Natural killer cell (primary cell): Measurements from ENCODE around the gene EHMT1. TPM values are rescaled to one million over a fixed set of nuclear protein-coding genes. Genes with fewer than 3 reads are reported as not detected.

Experiments used
- ATAC-seq, 3 donors: fragments of 150-1000 bp in 2 of 3; fragments of 200-7000 bp in 1 of 3; cut with Tn5 transposase; 1 replicate in 1 of 3; 2 replicates in 2 of 3; pipeline ENCODE4 v1.10.0; 2021; ENCODE audit warnings: mild to moderate bottlenecking in 2 of 3, moderate library complexity in 2 of 3
- DNase-seq, 2 donors: peaks; one replicate each; pipeline versions ENCODE4 v3.0.0 to v3.0.0-alpha.2; 2013 to 2021; ENCODE audit warnings: mixed read lengths in 1 of 2
- H3K27ac ChIP-seq: one replicate; pipeline ENCODE4 v1.5.1; 2013; ENCODE audit warnings: mild to moderate bottlenecking, low read length
- H3K27me3 ChIP-seq: one replicate; pipeline ENCODE4 v1.6.1; 2013; ENCODE audit warnings: low read length; ENCODE audit not compliant: control insufficient read depth, insufficient read depth
- H3K36me3 ChIP-seq: one replicate; pipeline ENCODE4 v1.6.1; 2013; ENCODE audit warnings: low read length; ENCODE audit not compliant: control insufficient read depth, insufficient read depth
- H3K4me1 ChIP-seq: one replicate; pipeline ENCODE4 v1.6.1; 2013; ENCODE audit warnings: low read length; ENCODE audit not compliant: control insufficient read depth, insufficient read depth
- H3K4me3 ChIP-seq: one replicate; pipeline ENCODE4 v1.5.1; 2013; ENCODE audit warnings: low read length
- H3K9me3 ChIP-seq: one replicate; pipeline ENCODE4 v1.6.1; 2013; ENCODE audit warnings: low read length; ENCODE audit not compliant: control insufficient read depth, insufficient read depth
- H3K27ac Mint-ChIP-seq, 2 donors: one replicate each; pipeline ENCODE4 v1.8.0; 2022; ENCODE audit warnings: mild to moderate bottlenecking in 2 of 2, mixed read lengths in 2 of 2, moderate library complexity in 1 of 2
- H3K27me3 Mint-ChIP-seq, 2 donors: one replicate each; pipeline ENCODE4 v1.8.0; 2022; ENCODE audit warnings: low read depth in 2 of 2, mixed read lengths in 2 of 2
- H3K36me3 Mint-ChIP-seq: one replicate; pipeline ENCODE4 v1.8.0; 2022; ENCODE audit warnings: mixed read lengths
- H3K4me1 Mint-ChIP-seq, 2 donors: one replicate each; pipeline ENCODE4 v1.8.0; 2022; ENCODE audit warnings: mixed read lengths in 2 of 2
- H3K4me3 Mint-ChIP-seq: one replicate; pipeline ENCODE4 v1.8.0; 2022; ENCODE audit warnings: mild to moderate bottlenecking, moderate library complexity, mixed read lengths
- H3K9me3 Mint-ChIP-seq, 2 donors: one replicate each; pipeline ENCODE4 v1.8.0; 2022; ENCODE audit warnings: mixed read lengths in 2 of 2
- WGBS: methylation state at CpG from one replicate; pipeline ENCODE4 v1.1.7; 2013; ENCODE audit warnings: missing lambda C conversion rate; ENCODE audit not compliant: insufficient coverage; 5-methylcytosine and 5-hydroxymethylcytosine counted together
- intact Hi-C: fragments of 100-400 bp; cut with micrococcal nuclease; formaldehyde crosslinking; loops from one replicate; pipeline ENCODE4 v1.14.2; 2022
- total RNA-seq, 4 donors: library from RNA; stranded (reverse); fragments of 120-200 nt in 1 of 4; gene quantifications; one replicate each; pipeline versions ENCODE4 v1.2.3 to v1.2.4, GENCODE V29; 2013 to 2022
- TF ChIP-seq, protein P1 (sequence below): fragments of 200-600 bp; IDR thresholded peaks from one replicate; pipeline ENCODE4 v1.8.0; 2022; ENCODE audit warnings: antibody characterized with exemption

Gene EHMT1
- 100 to 1,000 TPM; 173 to 200 (median 176) TPM for total RNA-seq
- 79.5 TPM for total RNA-seq (2013)

DNA sequence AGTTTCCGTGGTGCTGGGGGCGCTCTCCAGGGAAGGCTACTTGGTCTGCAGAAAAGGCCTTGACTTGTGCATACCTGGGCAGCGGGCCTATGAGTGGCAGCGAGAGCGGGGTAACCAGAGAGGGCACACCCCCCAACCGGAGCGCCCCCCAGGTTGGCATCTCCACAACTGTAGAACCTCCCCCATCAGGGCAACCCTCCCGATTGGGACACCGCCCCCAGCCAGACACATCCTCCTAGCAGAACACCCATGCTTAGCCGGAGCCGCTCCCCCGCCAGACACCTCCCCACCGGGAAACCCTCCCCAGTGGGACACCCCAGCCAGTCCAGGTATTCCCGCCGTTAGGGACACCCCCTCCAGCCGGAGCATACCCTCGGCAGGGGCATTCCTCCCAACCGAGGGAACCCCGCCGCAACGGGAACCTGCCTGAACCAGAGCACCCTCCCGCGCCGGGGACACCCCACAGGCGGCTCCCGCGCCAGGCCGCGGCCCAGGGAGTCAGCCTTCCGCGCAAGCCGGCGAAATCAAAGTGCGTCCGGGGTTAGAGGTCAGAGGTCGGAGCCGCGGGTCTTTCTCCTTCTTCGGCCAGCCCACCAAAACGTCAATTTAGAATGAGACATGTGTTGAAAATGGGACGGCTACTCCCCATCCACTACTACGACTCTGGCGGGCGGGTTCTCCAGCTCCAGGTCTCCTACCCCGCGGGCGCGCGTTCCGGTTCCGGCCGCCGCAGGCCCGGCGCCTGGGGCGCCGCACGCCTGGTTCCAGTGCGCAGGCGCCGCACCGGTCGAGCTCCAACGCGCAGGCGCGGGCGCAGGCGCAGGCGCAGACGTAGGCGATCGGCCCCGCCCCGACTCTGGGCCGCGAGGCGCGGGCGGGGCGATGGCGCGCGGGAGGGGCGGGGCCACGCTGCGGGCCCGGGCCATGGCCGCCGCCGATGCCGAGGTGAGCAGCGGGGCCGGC is at the start of gene EHMT1:
Gene EHMT1, plus strand, starts transcription at position 901 of the 963 bp plus-strand sequence. Its CDS starts 24 bp downstream, at position 925.
- TF ChIP-seq, protein P1, sequence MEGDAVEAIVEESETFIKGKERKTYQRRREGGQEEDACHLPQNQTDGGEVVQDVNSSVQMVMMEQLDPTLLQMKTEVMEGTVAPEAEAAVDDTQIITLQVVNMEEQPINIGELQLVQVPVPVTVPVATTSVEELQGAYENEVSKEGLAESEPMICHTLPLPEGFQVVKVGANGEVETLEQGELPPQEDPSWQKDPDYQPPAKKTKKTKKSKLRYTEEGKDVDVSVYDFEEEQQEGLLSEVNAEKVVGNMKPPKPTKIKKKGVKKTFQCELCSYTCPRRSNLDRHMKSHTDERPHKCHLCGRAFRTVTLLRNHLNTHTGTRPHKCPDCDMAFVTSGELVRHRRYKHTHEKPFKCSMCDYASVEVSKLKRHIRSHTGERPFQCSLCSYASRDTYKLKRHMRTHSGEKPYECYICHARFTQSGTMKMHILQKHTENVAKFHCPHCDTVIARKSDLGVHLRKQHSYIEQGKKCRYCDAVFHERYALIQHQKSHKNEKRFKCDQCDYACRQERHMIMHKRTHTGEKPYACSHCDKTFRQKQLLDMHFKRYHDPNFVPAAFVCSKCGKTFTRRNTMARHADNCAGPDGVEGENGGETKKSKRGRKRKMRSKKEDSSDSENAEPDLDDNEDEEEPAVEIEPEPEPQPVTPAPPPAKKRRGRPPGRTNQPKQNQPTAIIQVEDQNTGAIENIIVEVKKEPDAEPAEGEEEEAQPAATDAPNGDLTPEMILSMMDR = no peak
- Histone ChIP-seq H3K9me3 (no peaks in the 10 kb centered on the region), H3K4me1 (peaks cover 31% of the 10 kb centered on the region), H3K27me3 (no peaks in the 10 kb centered on the region), H3K4me3 (peak within 1 kb of the TSS; percentile 95), H3K36me3 (peaks cover 21% of the 10 kb centered on the region), H3K27ac (peak within 1 kb of the TSS; percentile 85)
- DNase-seq (peak; percentile 96 to 97), ATAC-seq (peak; percentile 85 to 94 (median 88))
- Mint-ChIP-seq H3K36me3 (no peaks in the 10 kb centered on the region), H3K27ac (peak within 1 kb of the TSS; percentile 87 to 94), H3K4me3 (peak within 1 kb of the TSS; percentile 88), H3K27me3 (no peaks in the 10 kb centered on the region), H3K4me1 (peaks cover 31 to 36% of the 10 kb centered on the region in 2 donors), H3K9me3 (no peaks in the 10 kb centered on the region)
- intact Hi-C loops = loop anchor here (2.0 kb wide), 1 partner anchor 40 kb away; the partner anchor contains the start of gene DPH7
- WGBS = 1% methylated on average over 92 of the region's 94 CpGs

DNA sequence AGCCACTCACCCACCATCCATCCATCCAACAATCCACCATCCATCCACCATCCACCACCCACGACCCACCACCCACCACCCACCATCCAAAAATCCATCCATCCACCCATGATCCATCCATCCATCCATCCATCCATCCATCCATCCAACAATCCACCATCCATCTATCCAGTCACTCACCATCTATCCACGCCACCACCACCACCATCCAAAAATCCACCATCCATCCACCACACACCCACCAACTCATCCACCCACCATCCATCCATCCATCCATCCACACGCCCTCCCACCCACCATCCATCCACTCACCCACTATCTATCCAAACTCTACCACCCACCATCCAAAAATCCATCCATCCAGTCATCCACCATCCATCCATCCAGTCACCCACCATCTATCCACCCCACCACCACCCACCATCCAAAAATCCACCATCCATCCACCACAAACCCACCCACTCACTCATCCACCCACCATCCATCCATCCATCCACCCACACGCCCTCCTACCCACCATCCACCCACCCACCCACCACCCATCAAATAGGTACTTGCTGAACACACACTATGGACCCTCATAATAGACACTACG is 49.1 kb upstream of the EHMT1 start:
- WGBS = 96% methylated on average over 5 of the region's 5 CpGs
- no peak for DNase-seq

DNA sequence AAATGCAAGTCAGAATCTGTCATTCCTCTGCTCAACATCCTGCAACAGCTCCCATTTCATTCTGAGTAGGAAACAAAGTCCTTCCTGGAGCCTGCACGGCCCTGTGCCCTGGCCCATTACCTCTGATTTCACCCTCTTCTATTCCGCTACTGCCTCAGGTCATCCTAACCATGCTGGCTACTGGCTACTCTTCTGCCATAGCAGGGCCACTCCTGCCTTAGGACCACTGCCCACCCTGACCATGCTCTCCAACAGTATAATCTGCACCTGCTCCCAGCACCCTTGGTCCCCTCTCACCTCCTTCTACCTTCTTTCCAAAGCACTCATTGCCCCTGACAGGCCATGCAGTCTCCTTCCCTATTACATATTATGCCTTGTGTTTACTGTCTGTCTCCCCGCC is 48.2 kb upstream of the EHMT1 start:
- ATAC-seq (no peak), DNase-seq (no peak)
- Mint-ChIP-seq H3K27ac (peak overlapping the region in 1 of 2 donors; percentile 67), H3K27me3 (no peaks in the 10 kb centered on the region), H3K9me3 (no peaks in the 10 kb centered on the region), H3K4me3 (no peak overlapping the region), H3K36me3 (peaks cover 10% of the 10 kb centered on the region), H3K4me1 (peaks cover 7 to 23% of the 10 kb centered on the region in 2 donors)
- TF ChIP-seq, protein P1 = no peak
- intact Hi-C loops = no loop called here
- Histone ChIP-seq H3K36me3 (peaks cover 15% of the 10 kb centered on the region), H3K4me1 (no peaks in the 10 kb centered on the region), H3K4me3 (no peak overlapping the region), H3K9me3 (no peaks in the 10 kb centered on the region), H3K27me3 (no peaks in the 10 kb centered on the region), H3K27ac (no peak overlapping the region)
- WGBS = 98% methylated on average over 3 of the region's 3 CpGs

More for the DNA sequence above, 49.1 kb upstream of the EHMT1 start:
- H3K27me3 Mint-ChIP-seq = no peaks in the 10 kb centered on the region
- no peak for ATAC-seq
- H3K4me1 Mint-ChIP-seq = peaks cover 0 to 15% of the 10 kb centered on the region in 2 donors
- H3K4me1 ChIP-seq = no peaks in the 10 kb centered on the region
- no peak overlapping the region for H3K4me3 Mint-ChIP-seq
- H3K36me3 ChIP-seq = peaks cover 16% of the 10 kb centered on the region
- no peak overlapping the region for H3K4me3 ChIP-seq
- H3K9me3 ChIP-seq = no peaks in the 10 kb centered on the region
- H3K9me3 Mint-ChIP-seq = no peaks in the 10 kb centered on the region
- intact Hi-C loops = no loop called here
- no peak overlapping the region for H3K27ac ChIP-seq
- H3K27me3 ChIP-seq = no peaks in the 10 kb centered on the region
- H3K36me3 Mint-ChIP-seq = peaks cover 10% of the 10 kb centered on the region
- H3K27ac Mint-ChIP-seq = peak overlapping the region in 1 of 2 donors; percentile 67
- TF ChIP-seq, protein P1 = no peak
